ENCODE results near the gene SLFN13. TPM values are rescaled to one million over a fixed set of nuclear protein-coding genes. Genes with fewer than 3 reads are reported as not detected.
"Not testable (repeated sequence)": the region's sequence is repeated elsewhere in the genome, so short reads cannot be mapped to it uniquely, and the experiment has no call there.

SLFN13 gene
- total RNA-seq, 2 experiments from 2014 or later: 9.5 to 9.7 TPM

- POLR2A ChIA-PET: no interaction called here
- CTCF ChIA-PET: no interaction called here
- Histone ChIP-seq H3K4me3 (ENCODE audit: low read length) (no peak overlapping the region), H3K9me3 (ENCODE audit: control insufficient read depth in 1 of 2, insufficient read depth in 1 of 2, low read length in 2 of 2) (peaks cover 0 to 4% of the 10 kb centered on the region in 2 experiments), H3K4me1 (ENCODE audit: insufficient read depth, low read length) (no peaks in the 10 kb centered on the region), H3K27ac (ENCODE audit: low read depth in 1 of 2, low read length in 2 of 2) (no peak overlapping the region), H3K36me3 (ENCODE audit: insufficient read depth, low read length) (peaks cover 15% of the 10 kb centered on the region), H3K27me3 (ENCODE audit: control insufficient read depth in 1 of 2, insufficient read depth in 2 of 2, low read length in 2 of 2) (no peaks in the 10 kb centered on the region)
- intact Hi-C loops (cut with DNase I, micrococcal nuclease): no loop called here
- Mint-ChIP-seq H3K27ac (no peak overlapping the region), H3K4me3 (no peak overlapping the region), H3K9me3 (no peaks in the 10 kb centered on the region), H3K27me3 (no peaks in the 10 kb centered on the region), H3K36me3 (ENCODE audit: low read depth) (peaks cover 26% of the 10 kb centered on the region), H3K4me1 (ENCODE audit: low read depth) (peaks cover 6% of the 10 kb centered on the region)
- ATAC-seq (ENCODE audit: poor library complexity) (no peak), DNase-seq (no peak)
- TF ChIP-seq CTCF (IDR thresholded peaks at IDR 0.05): no peak
These were observed 42.0 kb downstream of the SLFN13 start for GRCh38 chr17:35406568-35406967.

GRCh38 chr17:35404360-35404759 lies 44.2 kb downstream of the SLFN13 start:
- intact Hi-C loops (cut with DNase I, micrococcal nuclease): no loop called here
- peak in 1 of 14 experiments; percentile 12 for DNase-seq
- no peak for ATAC-seq (ENCODE audit: poor library complexity)
- Histone ChIP-seq H3K36me3 (ENCODE audit: insufficient read depth, low read length) (peaks cover 2% of the 10 kb centered on the region), H3K4me3 (ENCODE audit: low read length) (no peak overlapping the region), H3K27me3 (ENCODE audit: control insufficient read depth in 1 of 2, insufficient read depth in 2 of 2, low read length in 2 of 2) (no peaks in the 10 kb centered on the region), H3K4me1 (ENCODE audit: insufficient read depth, low read length) (no peaks in the 10 kb centered on the region), H3K27ac (ENCODE audit: low read depth in 1 of 2, low read length in 2 of 2) (no peak overlapping the region), H3K9me3 (ENCODE audit: control insufficient read depth in 1 of 2, insufficient read depth in 1 of 2, low read length in 2 of 2) (peaks cover 0 to 4% of the 10 kb centered on the region in 2 experiments)
- POLR2A ChIA-PET: interaction anchor here (1.0 kb wide), 1 partner anchor 82 kb away, joined by 3 read pairs; no protein-coding TSS in a partner anchor
- peaks cover 6% of the 10 kb centered on the region for H3K4me1 Mint-ChIP-seq (ENCODE audit: low read depth)
- no peak overlapping the region for H3K27ac Mint-ChIP-seq
- H3K27me3 Mint-ChIP-seq: no peaks in the 10 kb centered on the region
- no peak overlapping the region for H3K4me3 Mint-ChIP-seq
- no peak for TF ChIP-seq CTCF (IDR thresholded peaks at IDR 0.05)
- CTCF ChIA-PET: no interaction called here
- H3K9me3 Mint-ChIP-seq: no peaks in the 10 kb centered on the region
- H3K36me3 Mint-ChIP-seq (ENCODE audit: low read depth): peaks cover 10% of the 10 kb centered on the region

- H3K4me1 Mint-ChIP-seq (ENCODE audit: low read depth); H3K9me3 Mint-ChIP-seq; H3K4me3 ChIP-seq (ENCODE audit: low read length); H3K4me1 ChIP-seq (ENCODE audit: insufficient read depth, low read length); H3K27ac ChIP-seq (ENCODE audit: low read depth in 1 of 2, low read length in 2 of 2); H3K27ac Mint-ChIP-seq; H3K27me3 ChIP-seq (ENCODE audit: control insufficient read depth in 1 of 2, insufficient read depth in 2 of 2, low read length in 2 of 2); CTCF ChIA-PET; DNase-seq; H3K36me3 ChIP-seq (ENCODE audit: insufficient read depth, low read length); H3K4me3 Mint-ChIP-seq; ATAC-seq (ENCODE audit: poor library complexity); H3K27me3 Mint-ChIP-seq; H3K9me3 ChIP-seq (ENCODE audit: control insufficient read depth in 1 of 2, insufficient read depth in 1 of 2, low read length in 2 of 2); intact Hi-C loops (cut with DNase I, micrococcal nuclease); H3K36me3 Mint-ChIP-seq (ENCODE audit: low read depth): not testable (repeated sequence)
- POLR2A ChIA-PET: interaction anchor here (0.6 to 0.7 kb wide), 2 partner anchors 126 to 436 kb away, joined by 3 read pairs; no protein-coding TSS in a partner anchor
These were observed 54.8 kb downstream of the SLFN13 start for GRCh38 chr17:35393783-35394182.

- Mint-ChIP-seq H3K9me3 (no peaks in the 10 kb centered on the region), H3K27me3 (peaks cover 8% of the 10 kb centered on the region), H3K27ac (no peak overlapping the region), H3K4me1 (ENCODE audit: low read depth) (no peaks in the 10 kb centered on the region), H3K4me3 (no peak overlapping the region), H3K36me3 (ENCODE audit: low read depth) (no peaks in the 10 kb centered on the region)
- no peaks in the 10 kb centered on the region for H3K27me3 ChIP-seq (ENCODE audit: control insufficient read depth in 1 of 2, insufficient read depth in 2 of 2, low read length in 2 of 2)
- DNase-seq (peak in 1 of 14 experiments; percentile 22), ATAC-seq (ENCODE audit: poor library complexity) (no peak)
- ChIA-PET POLR2A (no interaction called here), CTCF (no interaction called here)
- intact Hi-C loops (cut with DNase I, micrococcal nuclease): no loop called here
- H3K4me3 ChIP-seq (ENCODE audit: low read length): no peak overlapping the region
- H3K36me3 ChIP-seq (ENCODE audit: insufficient read depth, low read length): no peaks in the 10 kb centered on the region
- no peaks in the 10 kb centered on the region for H3K4me1 ChIP-seq (ENCODE audit: insufficient read depth, low read length)
- peaks cover 0 to 3% of the 10 kb centered on the region in 2 experiments for H3K9me3 ChIP-seq (ENCODE audit: control insufficient read depth in 1 of 2, insufficient read depth in 1 of 2, low read length in 2 of 2)
- no peak overlapping the region for H3K27ac ChIP-seq (ENCODE audit: low read depth in 1 of 2, low read length in 2 of 2)
- no peak for TF ChIP-seq CTCF (IDR thresholded peaks at IDR 0.05)
These were observed 57.9 kb downstream of the SLFN13 start for GRCh38 chr17:35390663-35391062.

Data from CD4-positive, alpha-beta T cell (primary cell).